Sigmoid colon (tissue), 3 donors: ENCODE measurements around the gene CDC42EP4.

Experiments used
- CTCF ChIP-seq, 4 experiments: fragments of 450-650 bp in 3 of 4; fragments of 200-600 bp in 1 of 4; IDR thresholded peaks; one replicate each; pipeline ENCODE4 v1.5.1; 2016 to 2019; ENCODE audit warnings: antibody characterized with exemption in 4 of 4, mild to moderate bottlenecking in 3 of 4, moderate library complexity in 2 of 4
- POLR2A ChIP-seq, 2 donors: fragments of 450-650 bp; IDR thresholded peaks; one replicate each; pipeline ENCODE4 v1.6.1; 2016; ENCODE audit warnings: antibody characterized with exemption in 2 of 2, mild to moderate bottlenecking in 2 of 2, moderate library complexity in 2 of 2

- TF ChIP-seq CTCF (IDR thresholded peaks at IDR 0.05): no peak
- TF ChIP-seq POLR2A (IDR thresholded peaks at IDR 0.05): no peak
Observed at GRCh38 chr17:73301369-73301768, 10.4 kb downstream of the CDC42EP4 start.
